Epithelial cell of esophagus (primary cell): ENCODE measurements around the gene TLE4.

Source experiments
- DNase-seq: peaks from one replicate; pipeline ENCODE4 v3.0.0; 2010; ENCODE audit warnings: low read depth
- H3K4me3 ChIP-seq: 2 replicates; pipeline ENCODE4 v1.5.1; 2011; ENCODE audit warnings: mild to moderate bottlenecking, low read length, control low read depth
- TF ChIP-seq, protein P1 (sequence below): IDR thresholded peaks from 2 replicates; pipeline ENCODE4 v1.5.1; 2011; ENCODE audit warnings: low read depth, mild to moderate bottlenecking, low read length, control low read depth, inconsistent platforms; ENCODE audit not compliant: insufficient read depth; ENCODE audit errors: missing control alignments

TLE4 gene

GRCh38 chr9:79583952-79584654 lies 12.3 kb downstream of the TLE4 start:
- TF ChIP-seq, protein P1, sequence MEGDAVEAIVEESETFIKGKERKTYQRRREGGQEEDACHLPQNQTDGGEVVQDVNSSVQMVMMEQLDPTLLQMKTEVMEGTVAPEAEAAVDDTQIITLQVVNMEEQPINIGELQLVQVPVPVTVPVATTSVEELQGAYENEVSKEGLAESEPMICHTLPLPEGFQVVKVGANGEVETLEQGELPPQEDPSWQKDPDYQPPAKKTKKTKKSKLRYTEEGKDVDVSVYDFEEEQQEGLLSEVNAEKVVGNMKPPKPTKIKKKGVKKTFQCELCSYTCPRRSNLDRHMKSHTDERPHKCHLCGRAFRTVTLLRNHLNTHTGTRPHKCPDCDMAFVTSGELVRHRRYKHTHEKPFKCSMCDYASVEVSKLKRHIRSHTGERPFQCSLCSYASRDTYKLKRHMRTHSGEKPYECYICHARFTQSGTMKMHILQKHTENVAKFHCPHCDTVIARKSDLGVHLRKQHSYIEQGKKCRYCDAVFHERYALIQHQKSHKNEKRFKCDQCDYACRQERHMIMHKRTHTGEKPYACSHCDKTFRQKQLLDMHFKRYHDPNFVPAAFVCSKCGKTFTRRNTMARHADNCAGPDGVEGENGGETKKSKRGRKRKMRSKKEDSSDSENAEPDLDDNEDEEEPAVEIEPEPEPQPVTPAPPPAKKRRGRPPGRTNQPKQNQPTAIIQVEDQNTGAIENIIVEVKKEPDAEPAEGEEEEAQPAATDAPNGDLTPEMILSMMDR: no peak
- no peak for DNase-seq
- H3K4me3 ChIP-seq: no peak overlapping the region

DNA sequence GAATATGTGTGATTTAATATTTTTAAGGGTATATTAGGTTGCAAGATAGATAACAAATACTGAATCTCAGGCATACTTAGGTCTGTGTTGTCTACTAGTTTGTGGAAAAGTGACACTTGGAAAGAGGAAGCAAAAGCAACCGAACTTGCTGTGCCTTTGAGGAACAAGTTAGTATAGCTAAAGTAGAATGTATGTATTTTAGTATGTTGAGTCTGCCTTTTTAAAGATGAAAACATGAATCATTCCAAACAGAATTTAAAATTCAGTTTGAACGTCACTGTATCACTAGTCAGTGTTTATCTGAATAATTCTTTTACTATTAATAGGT lies 12.9 kb downstream of the TLE4 start:
- TF ChIP-seq, protein P1: no peak
- no peak overlapping the region for H3K4me3 ChIP-seq
- no peak for DNase-seq

DNA sequence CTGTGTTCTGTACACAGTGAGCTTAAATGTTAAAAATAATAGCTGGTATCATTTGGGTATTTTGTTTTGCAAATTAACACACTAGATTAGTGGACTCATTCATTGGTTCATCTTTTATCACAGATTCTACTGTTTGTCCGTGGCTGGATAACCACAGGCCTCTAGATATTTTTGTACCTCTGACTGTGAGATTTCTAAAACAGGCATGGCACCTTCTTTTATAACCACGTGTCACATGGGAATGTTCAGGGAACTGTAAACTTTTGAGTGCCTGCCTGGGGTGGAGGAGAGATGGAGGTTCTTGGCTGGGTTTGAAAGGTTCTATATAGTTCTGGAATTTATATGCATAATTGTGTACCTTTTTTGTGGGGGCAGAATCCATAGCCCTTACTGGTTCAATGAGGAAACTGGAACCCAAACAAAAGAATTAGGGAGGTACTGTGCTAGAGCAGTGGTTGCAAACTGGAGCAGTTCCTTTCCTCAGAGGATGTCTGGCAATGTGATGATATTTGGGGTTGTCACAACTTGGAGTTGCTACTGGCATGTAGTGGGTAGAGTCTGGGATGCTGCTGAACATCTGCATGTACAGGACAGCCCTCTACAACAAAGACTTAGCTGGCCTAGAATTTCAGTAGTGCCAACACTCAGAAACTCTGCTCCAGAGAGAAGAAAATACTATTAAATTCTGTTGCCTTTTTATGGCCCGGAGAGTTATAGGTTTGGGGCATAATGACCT lies 16.9 kb downstream of the TLE4 start:
- no peak for DNase-seq
- H3K4me3 ChIP-seq: no peak overlapping the region
- TF ChIP-seq, protein P1: no peak

DNA sequence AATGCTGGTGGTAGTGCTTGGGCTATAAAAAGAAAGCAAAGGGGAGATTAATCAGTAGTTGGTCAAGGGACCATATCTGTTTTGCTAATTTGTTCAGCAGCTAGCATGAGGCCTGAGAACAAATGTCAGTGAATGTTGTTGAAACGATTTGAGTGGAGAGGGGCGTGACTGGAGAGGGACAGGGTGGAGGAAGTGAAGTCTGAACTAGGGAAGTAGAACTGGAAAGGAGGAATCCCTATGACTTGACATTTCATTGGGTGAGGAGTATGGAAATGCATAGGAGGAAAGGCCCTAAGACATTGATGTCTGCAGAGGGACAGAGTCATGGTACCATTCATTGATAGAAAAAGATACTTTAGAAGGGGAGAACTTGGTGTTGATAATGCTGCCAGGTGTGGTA lies 19.7 kb downstream of the TLE4 start:
- no peak for DNase-seq
- H3K4me3 ChIP-seq: no peak overlapping the region

GRCh38 chr9:79592726-79593493 lies 21.1 kb downstream of the TLE4 start:
- TF ChIP-seq, protein P1: no peak
- DNase-seq: peak; percentile 68
- no peak overlapping the region for H3K4me3 ChIP-seq

More for the DNA sequence above, 19.7 kb downstream of the TLE4 start:
- TF ChIP-seq, protein P1: no peak

DNA sequence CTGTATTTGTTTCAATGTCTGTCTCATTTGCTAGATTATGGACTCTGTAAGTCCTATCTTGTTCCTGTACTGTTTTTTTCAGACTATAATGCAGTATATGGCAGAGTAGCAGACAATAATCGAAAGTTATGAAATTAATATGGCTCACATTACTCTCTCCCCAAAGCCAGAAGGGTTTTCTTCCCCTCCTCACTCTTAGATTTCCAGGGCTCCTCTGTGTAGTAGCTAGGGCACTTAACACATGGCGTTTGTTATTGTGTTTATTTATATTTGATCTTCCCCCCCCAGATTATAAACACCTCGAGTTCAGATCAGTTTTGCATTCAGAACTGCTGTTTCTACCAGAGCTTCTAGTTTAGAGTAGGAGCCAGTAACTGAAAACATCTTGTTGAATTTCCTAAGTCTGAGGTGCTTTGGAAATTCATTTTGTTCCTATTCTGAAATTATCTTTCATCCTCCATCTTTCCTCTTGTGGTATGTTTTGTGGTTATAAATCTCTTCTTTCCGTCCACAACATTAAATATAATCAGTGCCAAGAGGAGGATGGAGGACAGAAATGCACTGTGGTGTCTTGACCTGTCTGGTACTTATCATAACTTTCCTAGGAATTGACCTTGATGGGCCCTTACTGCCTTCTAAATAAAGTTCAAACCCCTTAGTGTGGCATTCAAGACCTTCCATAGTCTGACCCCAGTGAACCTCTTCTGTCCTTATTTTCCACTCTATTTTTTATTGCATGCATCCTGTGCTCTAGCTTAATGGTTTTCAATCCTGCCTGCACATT lies 27.0 kb downstream of the TLE4 start:
- no peak for DNase-seq
- TF ChIP-seq, protein P1: no peak
- H3K4me3 ChIP-seq: no peak overlapping the region
